GM12891 (cell line): ENCODE data around the gene TBC1D3. TPM values are rescaled to one million over a fixed set of nuclear protein-coding genes. Genes with fewer than 3 reads are reported as not detected.
"Not testable (repeated sequence)": the region's sequence is repeated elsewhere in the genome, so short reads cannot be mapped to it uniquely, and the experiment has no call there.

Source experiments
- DNase-seq: peaks from one replicate; pipeline ENCODE4 v3.0.0; 2011; ENCODE audit warnings: low spot score; ENCODE audit not compliant: insufficient read length
- FAIRE-seq: peaks from 2 replicates; lab custom pipeline; 2011; peaks lifted over from hg19 to GRCh38; lab: Jason Lieb, UNC
- polyA plus RNA-seq: library from polyadenylated mRNA; unstranded; fragments of >200 nt; gene quantifications from one replicate; pipeline ENCODE4 v1.2.1, GENCODE V29; 2012; ENCODE audit warnings: low read depth, missing spikeins, inconsistent platforms; ENCODE audit not compliant: missing spikeins

The TBC1D3 gene
- polyA plus RNA-seq: not detected

DNA sequence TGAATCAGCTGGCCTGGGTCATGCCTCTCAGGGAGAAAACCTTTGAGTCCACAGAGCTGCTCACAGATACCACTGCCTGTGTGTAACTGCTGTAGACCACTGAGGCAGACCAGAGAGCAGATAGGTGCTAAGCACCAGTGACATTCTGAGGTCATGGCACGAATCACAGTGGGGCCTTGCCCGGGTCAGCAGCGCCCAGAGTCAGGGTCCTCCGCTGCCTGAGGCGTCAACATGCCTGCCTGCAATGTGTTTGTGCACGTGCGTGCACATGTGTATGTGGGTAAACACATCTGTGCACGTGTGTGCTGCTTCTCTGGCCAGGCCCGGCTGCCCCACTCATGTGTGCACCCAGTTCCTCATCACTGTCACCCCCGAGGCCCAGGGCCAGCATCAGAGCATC lies at the start of gene TBC1D3:
Gene TBC1D3 (minus strand): TSS at position 101 of the 400 bp plus-strand sequence. CDS start 1,526 bp downstream, outside the sequence.
- not testable (repeated sequence) for FAIRE-seq, DNase-seq

GRCh38 chr17:38232790-38233189 lies 40.4 kb upstream of the TBC1D3 start:
- DNase-seq, FAIRE-seq: not testable (repeated sequence)

GRCh38 chr17:38225844-38226495 lies 33.6 kb upstream of the TBC1D3 start:
- not testable (repeated sequence) for DNase-seq, FAIRE-seq

- not testable (repeated sequence) for DNase-seq, FAIRE-seq
Observed at GRCh38 chr17:38220867-38221266, 28.5 kb upstream of the TBC1D3 start.

DNA sequence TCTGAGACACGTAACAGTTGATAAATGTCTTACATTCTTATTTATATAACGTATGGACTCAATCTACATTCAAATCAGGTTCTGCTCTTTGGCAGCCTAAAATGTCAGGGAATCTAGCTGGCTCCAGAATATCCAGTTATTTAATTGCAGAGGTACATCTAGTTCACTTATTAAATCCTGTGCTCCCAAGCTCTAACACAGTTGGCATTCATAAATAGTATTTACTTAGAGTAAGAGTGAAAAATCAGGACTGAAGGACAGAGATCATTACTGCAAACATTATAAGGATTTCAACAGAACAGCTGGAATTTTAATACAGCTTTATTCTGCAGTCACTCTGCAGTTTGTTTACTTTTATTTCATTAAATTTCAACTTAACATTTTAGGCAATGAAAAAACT lies 7.9 kb upstream of the TBC1D3 start:
- DNase-seq, FAIRE-seq: not testable (repeated sequence)

DNA sequence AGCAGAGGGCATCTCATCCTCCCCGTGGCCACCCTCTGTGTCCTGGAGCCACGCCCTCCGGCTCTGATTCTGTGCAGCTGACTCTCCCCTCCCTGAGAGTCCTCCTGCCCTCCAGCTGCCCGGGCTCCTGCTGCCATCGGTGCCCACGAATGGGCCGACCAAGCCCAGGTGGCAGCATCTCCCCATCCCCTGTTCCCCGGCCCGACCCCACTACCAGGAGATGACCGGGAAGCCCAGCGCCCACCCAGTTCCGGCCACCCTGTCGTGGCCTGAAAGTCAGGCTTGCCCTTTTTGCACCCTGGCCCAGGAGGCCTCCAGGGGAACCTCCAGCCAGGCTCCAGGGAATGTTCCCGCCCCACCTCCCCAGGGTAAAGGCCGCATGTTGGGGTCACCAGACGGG lies 57.5 kb downstream of the TBC1D3 start:
- DNase-seq, FAIRE-seq: not testable (repeated sequence)
